Embryonic facial prominence (tissue), 1 donor: ENCODE results near the gene ATXN7L1.

ENCODE experiments used
- DNase-seq: peaks from one replicate; pipeline ENCODE4 v3.0.0-alpha.2; 2016; ENCODE audit errors: extremely low spot score

The ATXN7L1 gene

GRCh38 chr7:105778956-105779355 lies 97.4 kb downstream of the ATXN7L1 start:
- DNase-seq, result no peak

GRCh38 chr7:105776986-105777910 lies 99.2 kb downstream of the ATXN7L1 start:
- DNase-seq, result no peak

GRCh38 chr7:105776068-105776790 lies 100.2 kb downstream of the ATXN7L1 start:
- no peak for DNase-seq

GRCh38 chr7:105775580-105775979 lies 100.8 kb downstream of the ATXN7L1 start:
- DNase-seq, result no peak

- DNase-seq, result no peak
Observed at GRCh38 chr7:105773030-105773460, 103.4 kb downstream of the ATXN7L1 start.

GRCh38 chr7:105769901-105770628 lies 106.3 kb downstream of the ATXN7L1 start:
- no peak for DNase-seq

GRCh38 chr7:105768898-105769507 lies 107.4 kb downstream of the ATXN7L1 start:
- DNase-seq, result no peak

GRCh38 chr7:105768117-105768516 lies 108.3 kb downstream of the ATXN7L1 start:
- no peak for DNase-seq

GRCh38 chr7:105766421-105767073 lies 109.9 kb downstream of the ATXN7L1 start:
- DNase-seq, result no peak

GRCh38 chr7:105765846-105766245 lies 110.6 kb downstream of the ATXN7L1 start:
- DNase-seq, result no peak

- DNase-seq, result no peak
Observed at GRCh38 chr7:105764506-105764905, 111.9 kb downstream of the ATXN7L1 start.

- no peak for DNase-seq
Observed at GRCh38 chr7:105760551-105761447, 115.6 kb downstream of the ATXN7L1 start.

- no peak for DNase-seq
Observed at GRCh38 chr7:105759670-105760550, 116.5 kb downstream of the ATXN7L1 start.

GRCh38 chr7:105756367-105756766 lies 120.0 kb downstream of the ATXN7L1 start:
- DNase-seq, result peak; percentile 21

GRCh38 chr7:105752671-105753275 lies 123.6 kb downstream of the ATXN7L1 start:
- DNase-seq, result no peak

GRCh38 chr7:105751054-105751453 lies 125.3 kb downstream of the ATXN7L1 start:
- no peak for DNase-seq

- no peak for DNase-seq
Observed at GRCh38 chr7:105748701-105749100, 127.7 kb downstream of the ATXN7L1 start.

- no peak for DNase-seq
Observed at GRCh38 chr7:105745681-105746330, 130.6 kb downstream of the ATXN7L1 start.
